Caco-2 (cell line): ENCODE results near the gene S1PR1. TPM values are rescaled to one million over a fixed set of nuclear protein-coding genes. Genes with fewer than 3 reads are reported as not detected.

Source experiments
- BruUV-seq: library from RNA; stranded (reverse); fragments of 400-500 nt; replicated peaks from 2 replicates; lab custom pipeline; 2021; lab: Mats Ljungman, UMichigan
- CTCF ChIA-PET: fragments of 300-600 bp; sonication (Branson Sonifier 250); formaldehyde crosslinking; loops from one replicate; lab custom pipeline; 2022; ENCODE audit warnings: antibody characterized with exemption; lab: Charles Lee
- POLR2A ChIA-PET: fragments of 300-600 bp; sonication (Branson Sonifier 250); formaldehyde crosslinking; loops from one replicate; lab custom pipeline; 2022; ENCODE audit warnings: antibody characterized with exemption; lab: Charles Lee
- DNase-seq, 2 experiments: peaks; one replicate each; pipeline versions ENCODE4 v3.0.0 to v3.0.0-alpha.2; 2020 to 2022
- H3K27me3 ChIP-seq: replicated peaks from 2 replicates; pipeline ENCODE4 v1.6.0; 2011; ENCODE audit warnings: low read length; ENCODE audit not compliant: control insufficient read depth, insufficient read depth
- H3K36me3 ChIP-seq: 2 replicates; pipeline ENCODE4 v1.5.1; 2011; ENCODE audit warnings: low read length; ENCODE audit not compliant: control insufficient read depth, insufficient read depth
- H3K4me1 ChIP-seq: fragments of 250-450 bp; sonication (Bioruptor Pico); 2 replicates; pipeline ENCODE4 v1.5.1; 2020; ENCODE audit warnings: mild to moderate bottlenecking
- H3K4me3 ChIP-seq: 2 replicates; pipeline ENCODE4 v1.5.1; 2011; ENCODE audit warnings: low read depth, mild to moderate bottlenecking, control low read depth, low read length
- H3K9me3 ChIP-seq: fragments of 250-450 bp; sonication (Bioruptor Pico); 2 replicates; pipeline ENCODE4 v1.5.1; 2020; ENCODE audit warnings: mild to moderate bottlenecking, moderate library complexity
- H3K27ac Mint-ChIP-seq: one replicate; pipeline ENCODE4 v1.8.0; 2022; ENCODE audit warnings: mixed read lengths; ENCODE audit not compliant: unreplicated experiment
- H3K27me3 Mint-ChIP-seq: one replicate; pipeline ENCODE4 v1.8.0; 2022; ENCODE audit warnings: mixed read lengths; ENCODE audit not compliant: insufficient read depth, unreplicated experiment
- H3K36me3 Mint-ChIP-seq: one replicate; pipeline ENCODE4 v1.8.0; 2022; ENCODE audit warnings: mild to moderate bottlenecking, mixed read lengths; ENCODE audit not compliant: insufficient read depth, unreplicated experiment
- H3K4me1 Mint-ChIP-seq: one replicate; pipeline ENCODE4 v1.8.0; 2022; ENCODE audit warnings: low read depth, mixed read lengths; ENCODE audit not compliant: unreplicated experiment
- H3K4me3 Mint-ChIP-seq: one replicate; pipeline ENCODE4 v1.8.0; 2022; ENCODE audit warnings: mild to moderate bottlenecking, moderate library complexity, mixed read lengths; ENCODE audit not compliant: unreplicated experiment
- H3K9me3 Mint-ChIP-seq: one replicate; pipeline ENCODE4 v1.8.0; 2022; ENCODE audit warnings: mixed read lengths; ENCODE audit not compliant: unreplicated experiment
- intact Hi-C: fragments of 100-400 bp; cut with micrococcal nuclease; formaldehyde crosslinking; loops from one replicate; pipeline ENCODE4 v1.10.0; 2022; ENCODE audit not compliant: unreplicated experiment
- total RNA-seq: library from RNA; stranded (reverse); gene quantifications from 2 replicates; pipeline ENCODE4 v1.2.3, GENCODE V29; 2022
- TF ChIP-seq, protein P1 (sequence below), 2 experiments: fragments of 200-600 bp in 1 of 2; IDR thresholded peaks; 1 replicate in 1 of 2; 2 replicates in 1 of 2; pipeline versions ENCODE4 v1.5.1 to v1.8.0; 2011 to 2022; ENCODE audit warnings: antibody characterized with exemption in 1 of 2, control low read depth in 1 of 2, inconsistent platforms in 1 of 2, low read depth in 1 of 2, low read length in 1 of 2, mild to moderate bottlenecking in 1 of 2, moderate library complexity in 1 of 2; ENCODE audit not compliant: insufficient read depth in 1 of 2, severe bottlenecking in 1 of 2, unreplicated experiment in 1 of 2

Gene S1PR1
- total RNA-seq, 1 experiment from 2014 or later: not detected

DNA sequence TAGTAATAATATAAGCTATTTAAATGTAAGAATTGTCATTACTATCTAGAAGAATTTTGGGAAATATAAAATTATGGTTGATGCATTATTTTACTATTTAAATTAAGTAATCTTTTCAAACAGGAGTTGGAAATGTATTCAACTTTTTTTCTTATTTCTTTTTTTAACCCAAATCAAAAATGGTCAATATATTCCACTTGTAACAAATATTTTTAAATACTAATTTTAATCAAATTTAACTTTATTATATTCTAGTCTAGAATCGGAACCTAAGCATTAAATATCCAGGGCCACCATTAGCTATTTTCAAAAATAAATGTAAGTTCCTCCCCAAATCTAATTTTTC lies 37.2 kb upstream of the S1PR1 start:
- TF ChIP-seq, protein P1, sequence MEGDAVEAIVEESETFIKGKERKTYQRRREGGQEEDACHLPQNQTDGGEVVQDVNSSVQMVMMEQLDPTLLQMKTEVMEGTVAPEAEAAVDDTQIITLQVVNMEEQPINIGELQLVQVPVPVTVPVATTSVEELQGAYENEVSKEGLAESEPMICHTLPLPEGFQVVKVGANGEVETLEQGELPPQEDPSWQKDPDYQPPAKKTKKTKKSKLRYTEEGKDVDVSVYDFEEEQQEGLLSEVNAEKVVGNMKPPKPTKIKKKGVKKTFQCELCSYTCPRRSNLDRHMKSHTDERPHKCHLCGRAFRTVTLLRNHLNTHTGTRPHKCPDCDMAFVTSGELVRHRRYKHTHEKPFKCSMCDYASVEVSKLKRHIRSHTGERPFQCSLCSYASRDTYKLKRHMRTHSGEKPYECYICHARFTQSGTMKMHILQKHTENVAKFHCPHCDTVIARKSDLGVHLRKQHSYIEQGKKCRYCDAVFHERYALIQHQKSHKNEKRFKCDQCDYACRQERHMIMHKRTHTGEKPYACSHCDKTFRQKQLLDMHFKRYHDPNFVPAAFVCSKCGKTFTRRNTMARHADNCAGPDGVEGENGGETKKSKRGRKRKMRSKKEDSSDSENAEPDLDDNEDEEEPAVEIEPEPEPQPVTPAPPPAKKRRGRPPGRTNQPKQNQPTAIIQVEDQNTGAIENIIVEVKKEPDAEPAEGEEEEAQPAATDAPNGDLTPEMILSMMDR (IDR thresholded peaks at IDR 0.05; ENCODE audit: insufficient read depth in 1 of 2, low read depth in 1 of 2, low read length in 1 of 2, severe bottlenecking in 1 of 2, unreplicated experiment in 1 of 2): no peak
- Mint-ChIP-seq H3K4me1 (no peaks in the 10 kb centered on the region), H3K27ac (no peak overlapping the region), H3K27me3 (peaks cover 10% of the 10 kb centered on the region), H3K36me3 (no peaks in the 10 kb centered on the region), H3K4me3 (no peak overlapping the region), H3K9me3 (no peaks in the 10 kb centered on the region)
- Histone ChIP-seq H3K36me3 (no peaks in the 10 kb centered on the region), H3K4me3 (no peak overlapping the region), H3K27me3 (no peaks in the 10 kb centered on the region), H3K9me3 (no peaks in the 10 kb centered on the region), H3K4me1 (no peaks in the 10 kb centered on the region)
- DNase-seq: no peak
- POLR2A ChIA-PET: no interaction called here
- intact Hi-C loops: no loop called here
- no TSS peak for BruUV-seq
- CTCF ChIA-PET: no interaction called here

DNA sequence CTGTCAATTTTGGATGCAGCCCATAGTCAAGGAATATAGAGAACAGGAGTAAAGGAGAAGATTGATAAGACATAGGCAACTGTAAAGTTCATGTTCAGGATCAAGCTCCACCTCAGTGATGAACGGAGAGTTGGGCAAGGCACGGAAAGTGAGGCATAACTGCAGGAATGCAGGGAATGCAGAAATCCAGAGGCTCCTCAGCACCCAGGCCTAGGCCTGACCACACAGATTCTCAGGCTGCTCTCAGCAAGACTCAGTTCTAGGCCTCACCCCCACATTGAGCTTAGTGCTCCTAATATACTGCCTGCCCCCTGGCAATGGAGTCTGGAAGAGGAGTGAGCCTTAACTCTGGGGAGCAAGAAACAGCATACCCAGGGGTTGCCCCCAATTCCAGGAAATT lies 36.3 kb upstream of the S1PR1 start:
- no peak for DNase-seq
- TF ChIP-seq, protein P1 (IDR thresholded peaks at IDR 0.05; ENCODE audit: insufficient read depth in 1 of 2, low read depth in 1 of 2, low read length in 1 of 2, severe bottlenecking in 1 of 2, unreplicated experiment in 1 of 2): no peak
- no peak overlapping the region for H3K4me3 Mint-ChIP-seq
- ChIA-PET POLR2A (no interaction called here), CTCF (no interaction called here)
- Histone ChIP-seq H3K27me3 (no peaks in the 10 kb centered on the region), H3K4me3 (no peak overlapping the region), H3K4me1 (no peaks in the 10 kb centered on the region), H3K9me3 (no peaks in the 10 kb centered on the region), H3K36me3 (no peaks in the 10 kb centered on the region)
- no peaks in the 10 kb centered on the region for H3K4me1 Mint-ChIP-seq
- no TSS peak for BruUV-seq
- H3K36me3 Mint-ChIP-seq: no peaks in the 10 kb centered on the region
- H3K27ac Mint-ChIP-seq: no peak overlapping the region
- H3K27me3 Mint-ChIP-seq: peaks cover 10% of the 10 kb centered on the region
- H3K9me3 Mint-ChIP-seq: no peaks in the 10 kb centered on the region
- intact Hi-C loops: no loop called here

DNA sequence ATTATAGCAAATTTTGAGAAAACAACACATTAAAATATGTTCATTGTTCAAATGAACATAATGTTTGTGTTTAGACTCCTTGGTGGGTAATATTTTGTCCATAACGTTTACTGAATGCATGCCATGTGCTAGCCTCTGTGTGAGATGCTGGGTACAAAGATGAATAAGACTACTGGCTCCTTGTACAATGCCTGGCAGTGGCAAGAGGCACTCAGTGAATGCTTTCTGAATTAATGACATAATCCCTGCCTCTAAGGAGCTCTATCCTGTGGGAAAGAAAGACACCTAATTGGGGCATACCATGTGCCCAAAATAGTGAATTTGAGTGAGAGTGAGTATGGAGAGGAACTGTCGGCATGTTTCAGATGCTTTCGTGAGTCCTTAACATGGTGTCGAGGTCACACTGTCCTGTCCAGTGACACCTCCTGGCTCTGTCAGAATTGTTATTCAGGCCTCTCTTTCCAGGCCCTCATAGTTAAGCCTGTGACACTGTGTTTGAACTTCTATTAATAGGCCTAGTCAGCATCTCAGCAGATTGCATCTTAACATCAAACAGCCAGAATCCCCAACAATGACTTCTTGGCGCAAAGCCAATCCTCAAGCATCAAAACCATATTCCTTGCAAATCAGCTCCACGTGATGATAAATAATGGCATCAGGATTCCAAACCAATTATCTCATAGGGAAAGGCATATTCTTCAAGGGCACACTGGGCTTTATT lies 32.8 kb upstream of the S1PR1 start:
- H3K9me3 Mint-ChIP-seq: no peaks in the 10 kb centered on the region
- Histone ChIP-seq H3K4me3 (no peak overlapping the region), H3K36me3 (no peaks in the 10 kb centered on the region), H3K27me3 (no peaks in the 10 kb centered on the region), H3K9me3 (no peaks in the 10 kb centered on the region), H3K4me1 (no peaks in the 10 kb centered on the region)
- ChIA-PET CTCF (no interaction called here), POLR2A (no interaction called here)
- no TSS peak for BruUV-seq
- H3K27me3 Mint-ChIP-seq: no peaks in the 10 kb centered on the region
- H3K36me3 Mint-ChIP-seq: no peaks in the 10 kb centered on the region
- no peak for DNase-seq
- H3K4me1 Mint-ChIP-seq: no peaks in the 10 kb centered on the region
- TF ChIP-seq, protein P1 (IDR thresholded peaks at IDR 0.05; ENCODE audit: insufficient read depth in 1 of 2, low read depth in 1 of 2, low read length in 1 of 2, severe bottlenecking in 1 of 2, unreplicated experiment in 1 of 2): no peak
- intact Hi-C loops: no loop called here
- no peak overlapping the region for H3K27ac Mint-ChIP-seq
- H3K4me3 Mint-ChIP-seq: no peak overlapping the region
